ENCODE results near the gene IL17REL. TPM values are rescaled to one million over a fixed set of nuclear protein-coding genes. Genes with fewer than 3 reads are reported as not detected.

The IL17REL gene
- total and polyA plus RNA-seq, 2 of the 13 experiments (the other 11 are each of a cell fraction or from before 2014, with no cell fraction given) = not detected

- TF ChIP-seq ZNF10 (CRISPR knock-in tag; IDR thresholded peaks at IDR 0.05; ENCODE audit: borderline replicate concordance, low read depth) (no peak), KDM1A (CRISPR knock-in tag; IDR thresholded peaks at IDR 0.05) (0 out of 2 replicates have a peak, but pooled peaks have one; percentile 43), KLF6 (CRISPR knock-in tag; IDR thresholded peaks at IDR 0.05) (0 out of 2 replicates have a peak, but pooled peaks have one; percentile 44), CREB3 (CRISPR knock-in tag; IDR thresholded peaks at IDR 0.05) (0 out of 2 replicates have a peak, but pooled peaks have one; percentile 40), DR1 (CRISPR knock-in tag; IDR thresholded peaks at IDR 0.05) (no peak), PHF21A (CRISPR knock-in tag; IDR thresholded peaks at IDR 0.05) (peak; percentile 80), ZNF772 (CRISPR knock-in tag; IDR thresholded peaks at IDR 0.05) (peak; percentile 74; the same call in 1 of the 2 replicates), HMG20A (CRISPR knock-in tag; IDR thresholded peaks at IDR 0.05; ENCODE audit: borderline replicate concordance) (peak; percentile 64; the same call in 1 of the 2 replicates), SAP130 (CRISPR knock-in tag; IDR thresholded peaks at IDR 0.05; ENCODE audit: low read depth) (peak; percentile 88), BATF2 (CRISPR knock-in tag; IDR thresholded peaks at IDR 0.05) (no peak), ZNF512 (CRISPR knock-in tag; IDR thresholded peaks at IDR 0.05) (no peak), ZSCAN30 (CRISPR knock-in tag; IDR thresholded peaks at IDR 0.05) (peak; percentile 41; the same call in 1 of the 2 replicates)
Observed at GRCh38 chr22:49951986-49952896, 60.3 kb downstream of the IL17REL start (continued).

Data from HepG2 (cell line).